Activated CD8-positive, alpha-beta memory T cell treated with anti-CD3 and anti-CD28 coated beads for 36 hours (primary cell): ENCODE measurements around the gene ARL17B. TPM values are rescaled to one million over a fixed set of nuclear protein-coding genes. Genes with fewer than 3 reads are reported as not detected.
"Not testable (repeated sequence)": the region's sequence is repeated elsewhere in the genome, so short reads cannot be mapped to it uniquely, and the experiment has no call there.

Source experiments
- CTCF ChIA-PET: fragments of 350-600 bp; sonication (Branson Sonifier 250); formaldehyde crosslinking; loops from one replicate; lab custom pipeline; 2021; ENCODE audit warnings: antibody characterized with exemption; lab: Charles Lee
- POLR2A ChIA-PET: fragments of 350-600 bp; sonication (Branson Sonifier 250); formaldehyde crosslinking; loops from one replicate; lab custom pipeline; 2021; ENCODE audit warnings: antibody characterized with exemption; lab: Charles Lee
- total RNA-seq, 2 experiments: library from RNA; stranded (reverse); gene quantifications; one replicate each; pipeline ENCODE4 v1.2.3, GENCODE V29; 2021

The ARL17B gene
- total RNA-seq, result 10 to 100 TPM; 14.9 to 16.2 TPM

DNA sequence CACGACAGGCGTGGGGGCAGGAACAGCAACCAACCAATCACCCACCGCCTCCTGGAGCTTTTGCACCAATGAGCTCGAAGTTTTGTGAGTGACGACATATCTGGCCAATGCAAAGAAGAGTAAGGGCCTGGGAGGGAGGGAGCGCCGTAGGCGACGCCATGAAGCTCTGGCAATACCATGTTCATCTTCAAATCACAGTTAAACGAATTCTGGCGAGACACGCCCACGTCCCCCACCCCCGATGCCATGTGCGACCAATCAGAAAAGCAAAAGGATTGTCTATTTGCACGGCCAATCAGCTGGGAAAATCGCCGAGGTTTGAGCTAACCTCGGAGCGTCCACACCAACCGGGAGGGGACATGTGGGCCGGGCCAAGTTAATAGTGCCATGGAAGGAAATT is at the start of gene ARL17B:
Gene ARL17B, minus strand, starts transcription at position 12 of the 400 bp plus-strand sequence. CDS start 3,369 bp downstream, outside the sequence.
- CTCF ChIA-PET, POLR2A ChIA-PET: not testable (repeated sequence)

DNA sequence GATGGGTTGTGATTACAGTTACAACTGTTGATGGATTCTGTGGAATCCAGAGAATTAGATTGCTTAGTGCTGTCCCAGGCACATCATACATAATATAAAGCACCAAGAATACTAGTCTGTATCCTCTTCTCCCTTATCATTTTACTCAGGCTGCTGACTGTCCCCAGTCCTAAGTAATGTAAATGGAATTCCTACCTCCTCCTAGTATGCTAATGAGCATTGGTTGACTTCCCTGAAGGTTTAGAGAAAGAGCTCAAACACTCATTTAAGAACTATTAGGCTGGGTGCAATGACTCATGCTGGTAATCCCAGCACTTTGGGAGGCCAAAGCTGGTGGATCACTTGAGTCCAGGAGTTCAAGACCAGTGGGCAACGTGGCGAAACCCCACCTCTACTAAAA is 48.3 kb upstream of the ARL17B start:
- CTCF ChIA-PET, POLR2A ChIA-PET: not testable (repeated sequence)

DNA sequence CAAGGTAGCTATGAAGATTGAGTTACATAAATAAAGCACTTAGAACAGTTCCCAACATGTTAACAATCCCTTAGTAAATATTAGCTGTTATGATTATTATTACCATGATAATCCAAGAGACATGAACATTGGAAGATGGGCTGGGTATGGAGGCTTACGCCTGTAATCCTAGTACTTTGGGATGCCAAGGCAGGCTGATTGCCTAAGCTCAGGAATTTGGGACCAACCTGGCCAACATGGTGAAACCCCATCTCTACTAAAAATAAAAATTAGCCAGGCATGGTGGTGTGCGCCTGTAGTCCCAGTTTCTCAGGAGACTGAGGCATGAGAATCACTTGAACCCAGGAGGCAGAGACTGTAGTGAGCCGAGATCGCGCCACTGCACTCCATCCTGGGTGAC is 45.6 kb upstream of the ARL17B start:
- POLR2A ChIA-PET, CTCF ChIA-PET: not testable (repeated sequence)

DNA sequence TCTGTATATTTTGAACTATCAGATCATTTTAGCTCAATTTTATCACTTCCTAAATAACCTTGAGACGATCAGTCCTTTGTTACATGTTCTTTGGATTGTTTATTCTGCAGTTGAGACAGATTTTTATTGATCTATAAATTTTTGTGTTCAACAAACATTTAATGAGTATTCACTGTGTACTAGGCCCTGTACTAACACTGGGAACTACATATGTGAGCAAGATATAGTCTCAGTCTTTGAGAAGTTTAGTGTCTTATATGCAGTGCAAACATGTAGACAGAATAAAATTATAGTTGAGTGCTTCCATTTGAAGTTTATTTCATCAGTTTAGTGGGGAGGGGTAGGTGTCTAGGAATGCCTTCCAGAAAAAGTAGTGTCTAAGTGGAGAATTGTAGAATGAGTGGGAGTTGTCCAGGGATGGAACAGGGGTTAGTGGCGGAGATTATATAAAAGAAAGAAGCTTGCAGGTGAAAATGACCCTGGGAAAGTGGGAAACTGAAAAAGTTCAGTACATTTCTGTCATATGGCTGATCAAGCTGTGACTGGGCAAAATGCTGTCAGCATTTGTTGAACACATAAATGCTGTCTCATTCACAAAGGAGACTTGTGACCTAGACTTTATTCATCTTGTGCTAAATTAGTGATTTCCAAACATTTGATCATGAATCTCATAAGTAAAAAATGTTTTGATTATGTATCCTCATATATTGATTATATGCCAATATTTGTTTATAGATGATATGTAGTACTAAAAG is 39.6 kb upstream of the ARL17B start:
- POLR2A ChIA-PET, result not testable (repeated sequence)

DNA sequence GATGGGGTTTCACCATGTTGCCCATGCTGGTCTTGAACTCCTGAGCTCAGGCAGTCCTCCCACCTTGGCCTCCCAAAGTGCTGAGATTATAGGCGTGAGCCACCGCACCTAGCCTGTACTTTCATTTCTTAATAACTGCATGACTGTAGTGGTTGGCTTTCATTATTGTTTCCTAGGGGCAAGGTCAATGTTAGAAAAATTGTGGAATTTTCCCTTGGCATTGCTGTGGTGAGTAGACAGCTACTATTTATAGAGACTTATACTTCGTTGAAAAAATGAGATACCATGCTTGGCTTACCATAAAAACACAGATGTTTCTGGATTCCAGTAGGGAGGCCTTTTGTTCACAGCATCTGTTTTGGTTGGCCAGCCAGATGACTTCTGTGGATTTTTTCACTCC is 39.0 kb upstream of the ARL17B start:
- POLR2A ChIA-PET, CTCF ChIA-PET: not testable (repeated sequence)

More for the DNA sequence above, 39.6 kb upstream of the ARL17B start:
- CTCF ChIA-PET, result not testable (repeated sequence)

DNA sequence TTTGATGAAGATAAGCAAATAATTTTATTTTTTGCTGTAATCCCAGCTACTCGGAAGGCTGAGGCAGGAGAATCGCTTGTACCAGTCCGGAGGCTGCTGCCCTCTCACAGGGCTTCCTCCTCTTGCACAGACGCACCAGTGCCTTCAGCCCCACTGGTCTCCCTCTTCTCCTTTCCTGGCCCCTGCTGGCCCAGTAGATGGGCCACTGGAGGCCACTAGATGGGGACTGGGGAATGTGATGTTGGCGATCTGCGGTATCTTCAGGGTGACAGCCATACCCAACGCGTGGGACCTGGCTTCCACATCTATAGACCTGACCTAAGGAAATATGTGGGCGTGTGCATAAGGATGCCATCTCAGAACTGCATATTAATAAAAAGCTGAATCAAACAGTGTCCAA is 38.4 kb upstream of the ARL17B start:
- CTCF ChIA-PET, POLR2A ChIA-PET: not testable (repeated sequence)

DNA sequence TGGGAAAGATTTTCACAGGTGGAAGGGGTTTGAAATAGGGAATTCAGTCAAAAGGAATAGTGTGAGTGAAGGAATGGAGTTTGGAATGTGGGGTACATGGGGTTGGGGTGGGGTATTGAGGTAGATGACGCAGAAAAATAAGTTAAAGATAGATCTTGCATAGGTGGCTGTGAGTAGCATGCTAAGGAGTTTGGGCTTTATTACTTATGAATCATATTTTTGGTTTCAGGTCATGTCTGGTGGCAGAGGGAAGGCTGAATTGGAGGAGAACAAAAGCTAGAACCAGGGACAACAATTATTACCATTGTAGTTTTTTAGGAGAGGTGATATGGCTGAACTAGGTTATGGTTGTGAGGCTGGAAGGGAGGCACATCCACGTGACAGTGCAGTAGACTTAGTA is 34.7 kb upstream of the ARL17B start:
- POLR2A ChIA-PET, CTCF ChIA-PET: not testable (repeated sequence)

DNA sequence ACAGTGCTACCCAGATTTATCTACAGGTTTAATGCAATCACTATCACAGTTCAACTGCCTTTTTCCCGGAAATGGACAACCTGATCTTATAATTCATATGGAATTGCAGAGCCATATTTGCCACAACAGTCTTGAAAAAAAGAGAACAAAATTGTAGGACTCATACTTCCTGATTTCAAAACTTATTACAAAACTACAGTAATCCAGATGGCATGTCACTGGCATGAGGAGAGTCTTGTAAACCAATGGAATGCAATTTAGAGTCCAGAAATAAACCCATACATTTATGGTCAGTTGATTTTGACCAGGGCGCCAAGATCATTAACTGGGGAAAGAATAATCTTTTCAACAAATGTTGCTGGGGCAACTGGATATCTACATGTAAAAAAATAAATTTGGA is 32.1 kb upstream of the ARL17B start:
- POLR2A ChIA-PET, CTCF ChIA-PET: not testable (repeated sequence)

DNA sequence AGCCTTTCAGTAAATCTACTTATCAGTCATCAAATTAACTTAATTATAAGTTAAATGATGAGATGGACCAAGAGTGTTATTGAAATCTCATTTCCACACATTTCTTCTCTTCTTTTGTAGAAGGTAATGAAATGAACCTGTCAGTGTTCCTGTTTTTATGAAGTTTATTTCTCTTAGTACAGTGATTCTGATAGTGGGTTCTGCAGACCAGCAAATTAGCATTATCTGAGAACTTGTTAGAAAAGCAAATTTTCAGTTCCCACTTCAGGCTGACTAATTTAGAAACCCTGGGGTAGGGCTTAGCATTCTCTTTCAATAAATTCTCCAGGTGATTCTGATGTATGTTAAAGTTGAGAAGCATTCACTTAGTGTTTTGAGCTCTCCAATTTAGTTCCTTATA is 23.9 kb upstream of the ARL17B start:
- POLR2A ChIA-PET, CTCF ChIA-PET: not testable (repeated sequence)

DNA sequence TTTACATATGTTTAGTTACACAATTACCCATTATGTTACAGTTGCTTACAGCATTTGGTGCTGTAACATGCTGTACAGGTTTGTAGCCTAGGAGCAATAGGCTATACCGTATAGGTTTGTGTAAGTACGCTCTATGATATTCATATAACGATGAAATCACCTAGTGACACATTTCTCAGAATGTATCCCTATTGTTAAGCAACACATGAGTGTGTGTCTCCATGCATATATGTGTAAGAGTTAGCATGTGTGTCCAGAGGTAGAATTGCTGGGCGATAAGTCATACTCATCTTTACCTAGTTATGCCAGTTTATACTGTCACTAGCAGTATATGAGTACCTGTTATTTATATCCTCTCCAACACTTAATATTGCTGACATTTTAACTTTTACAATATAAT is 21.6 kb upstream of the ARL17B start:
- POLR2A ChIA-PET, CTCF ChIA-PET: not testable (repeated sequence)

DNA sequence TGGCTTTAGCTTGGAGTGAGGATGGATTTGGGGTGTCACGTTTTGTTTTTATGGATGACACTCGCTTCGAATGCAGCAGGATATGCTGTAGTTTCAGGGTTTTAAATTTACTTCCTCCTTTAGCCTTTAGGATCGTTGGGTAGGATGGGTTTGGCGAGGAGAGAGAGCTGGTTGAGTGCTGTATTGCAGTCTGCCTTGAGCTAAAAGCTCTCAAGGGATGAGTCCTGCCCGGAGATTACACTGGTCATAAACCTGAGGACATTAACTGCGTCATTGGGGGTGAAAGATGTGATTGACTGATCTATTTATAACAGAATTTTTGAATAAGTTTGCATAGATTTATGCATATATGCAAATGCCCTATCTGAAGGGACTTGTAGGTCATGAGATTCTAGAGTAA is 11.9 kb upstream of the ARL17B start:
- POLR2A ChIA-PET, CTCF ChIA-PET: not testable (repeated sequence)

DNA sequence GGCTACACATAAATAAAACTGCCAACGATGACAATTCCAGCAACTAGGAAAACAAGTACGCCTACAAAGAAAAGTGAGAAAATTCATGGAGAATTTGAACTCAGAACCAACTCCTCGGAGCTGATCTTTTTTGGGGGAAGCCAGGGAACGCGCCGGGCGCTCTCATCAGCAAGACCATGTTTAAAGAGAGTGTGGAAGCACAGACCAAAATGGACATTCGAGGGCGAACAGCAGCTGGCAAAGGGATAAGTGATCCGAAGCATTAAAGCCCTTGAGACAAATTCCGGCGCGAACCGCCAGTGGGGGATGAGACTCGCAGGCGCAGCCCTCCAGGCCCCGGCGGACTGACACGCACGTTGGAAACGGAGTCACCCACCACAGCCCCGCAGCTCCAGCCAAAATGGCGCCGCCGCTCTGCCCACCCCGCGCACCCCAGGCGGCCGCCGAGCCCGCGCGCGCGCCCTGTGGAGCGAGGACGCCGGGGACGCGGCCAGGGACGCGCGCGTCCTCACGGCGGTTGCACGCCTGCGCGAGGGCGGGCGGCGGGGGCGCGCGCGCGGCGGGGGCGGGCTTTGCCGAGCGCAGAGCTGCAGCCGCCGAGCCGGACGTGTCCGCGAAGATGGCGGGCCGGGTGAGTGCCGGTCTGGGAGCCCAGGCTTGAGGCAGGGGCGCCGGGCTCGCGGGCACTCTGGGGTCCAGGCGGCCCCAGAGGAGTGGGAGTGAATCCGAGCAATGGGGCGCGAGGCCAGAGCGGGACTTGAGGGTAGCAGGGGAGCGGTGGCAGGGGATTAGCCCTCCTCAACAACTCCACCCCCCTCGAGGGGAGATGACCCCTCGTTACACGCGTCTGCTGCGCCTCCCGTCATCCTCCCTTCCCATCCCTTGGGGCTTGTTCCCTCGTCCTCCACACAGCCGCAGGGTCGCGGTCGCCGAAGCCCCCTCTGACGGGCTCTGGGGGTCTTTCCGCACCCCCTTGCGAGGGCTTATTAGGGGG is 11.0 kb upstream of the ARL17B start:
- CTCF ChIA-PET, POLR2A ChIA-PET: not testable (repeated sequence)

DNA sequence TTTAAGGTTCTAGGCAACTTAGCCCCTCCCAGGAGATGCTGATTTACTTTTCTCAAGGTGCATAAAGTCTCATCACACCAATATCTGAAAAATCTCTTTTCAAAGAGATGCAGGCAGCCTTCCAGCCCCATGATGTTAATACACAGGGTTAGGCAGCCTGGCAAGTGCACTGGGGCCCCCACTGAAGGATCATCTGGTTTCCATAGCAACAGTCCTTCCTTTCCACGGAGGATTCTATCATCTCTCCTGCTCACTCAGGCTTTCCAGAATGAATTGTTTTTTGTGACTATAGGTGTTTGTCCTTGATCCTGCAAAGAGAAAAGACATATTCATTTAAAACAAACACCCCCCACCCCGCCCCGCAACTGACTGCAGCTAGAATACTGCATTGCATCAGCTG is 6.0 kb upstream of the ARL17B start:
- CTCF ChIA-PET, POLR2A ChIA-PET: not testable (repeated sequence)

DNA sequence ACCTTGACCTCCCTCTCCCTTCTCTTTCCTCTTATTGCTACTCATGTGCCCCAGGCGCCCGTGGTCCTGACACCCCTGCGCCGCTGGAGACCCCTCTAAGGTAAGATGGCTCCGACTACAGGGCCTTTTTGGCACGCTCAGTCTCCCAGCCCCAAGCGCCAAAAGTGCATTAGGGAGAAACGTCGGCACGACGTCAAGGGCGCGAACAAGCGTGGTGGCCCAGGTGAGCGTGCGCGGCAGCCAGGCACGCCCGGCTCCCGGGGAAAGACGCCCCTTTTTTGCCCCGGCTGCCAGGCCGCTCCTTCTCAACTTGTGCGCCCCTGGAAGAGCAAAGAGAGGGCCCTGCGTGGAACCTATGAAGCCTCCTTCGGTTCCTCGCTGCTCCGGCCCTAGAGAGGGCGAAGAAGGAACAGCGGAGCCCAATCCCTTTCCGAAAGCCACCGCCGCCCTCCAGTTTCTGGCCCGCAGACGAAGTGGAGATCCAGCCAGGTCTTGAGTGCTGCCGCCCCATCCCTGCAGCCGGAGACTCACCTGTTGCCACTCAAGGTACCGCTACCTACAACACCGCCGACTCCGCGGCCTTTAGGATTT is 326 bp downstream of the ARL17B start:
- CTCF ChIA-PET, POLR2A ChIA-PET: not testable (repeated sequence)

DNA sequence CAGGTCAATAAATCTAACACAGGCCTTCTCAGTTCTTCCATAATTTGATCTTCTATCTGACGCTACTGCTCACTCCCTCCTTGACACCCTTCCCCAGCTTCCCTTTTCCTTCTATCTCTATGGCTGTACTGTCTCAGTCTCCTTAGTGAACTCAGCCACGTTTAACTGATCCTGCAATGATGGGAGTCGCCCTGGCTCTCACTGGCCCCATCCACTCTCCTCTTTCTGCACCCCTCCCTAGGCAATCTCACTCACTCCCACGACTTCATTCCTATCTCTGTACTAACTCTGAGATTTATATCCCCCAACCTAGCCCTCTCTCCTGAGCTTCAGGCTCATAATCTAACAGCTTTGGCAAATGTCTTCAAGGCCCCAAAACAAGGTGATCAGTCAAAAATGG is 7.7 kb downstream of the ARL17B start:
- POLR2A ChIA-PET, result not testable (repeated sequence)

DNA sequence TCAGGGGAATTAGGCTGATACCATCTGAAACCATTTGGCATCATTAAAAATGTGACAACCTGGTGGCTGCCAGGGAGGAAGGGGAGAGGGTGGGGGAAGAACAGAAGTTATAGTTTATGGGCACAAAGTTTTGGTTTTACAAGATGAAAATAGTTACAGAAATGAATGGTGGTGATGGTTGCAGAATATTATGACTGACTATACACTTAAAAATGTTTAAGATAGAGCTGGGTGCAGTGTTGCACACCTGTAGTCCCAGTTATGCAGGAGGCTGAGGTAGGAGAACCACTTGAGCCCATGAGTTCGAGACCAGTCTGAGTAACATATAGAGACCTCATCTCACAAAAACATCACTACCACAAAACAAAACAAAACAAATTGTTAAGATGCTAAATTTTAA is 12.5 kb downstream of the ARL17B start:
- CTCF ChIA-PET, POLR2A ChIA-PET: not testable (repeated sequence)

More for the DNA sequence above, 7.7 kb downstream of the ARL17B start:
- CTCF ChIA-PET, result not testable (repeated sequence)

DNA sequence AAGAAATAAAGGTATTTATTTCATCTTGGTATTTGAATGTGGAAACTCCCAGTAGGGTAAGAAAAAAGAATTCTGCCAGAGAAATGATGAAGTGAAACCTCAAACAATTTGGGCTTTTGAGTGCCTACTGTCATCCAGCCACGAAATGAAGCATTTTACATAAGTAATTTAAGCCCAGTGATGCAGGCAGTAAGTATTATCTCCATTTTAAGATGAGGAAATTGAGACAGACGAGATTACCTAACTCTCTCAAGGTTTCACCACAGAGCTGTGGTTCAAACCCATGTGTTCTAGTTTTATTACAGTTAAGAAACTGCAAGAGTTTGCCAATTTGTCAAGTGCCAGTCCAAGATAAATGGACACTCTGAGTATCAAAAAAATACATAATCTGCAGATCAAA is 13.2 kb downstream of the ARL17B start:
- POLR2A ChIA-PET, CTCF ChIA-PET: not testable (repeated sequence)

DNA sequence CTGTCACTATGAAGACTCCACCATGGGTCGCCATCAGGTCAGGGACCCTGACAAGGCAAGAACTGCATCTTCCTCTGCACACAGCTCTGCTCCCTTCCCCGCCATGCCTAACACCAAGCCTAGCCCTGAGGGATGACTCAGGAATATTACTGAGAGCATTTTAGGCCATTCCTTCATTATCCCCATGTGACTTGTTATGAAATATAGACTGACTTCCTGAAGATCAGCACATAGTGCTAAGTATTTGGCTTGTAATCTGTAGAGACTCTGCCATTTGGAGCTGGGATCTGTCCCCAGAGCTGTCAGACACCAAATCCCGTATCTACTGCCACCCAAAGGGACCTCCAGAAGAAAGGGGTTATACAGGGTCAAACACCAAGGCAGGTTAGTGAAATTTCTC is 19.4 kb downstream of the ARL17B start:
- CTCF ChIA-PET, POLR2A ChIA-PET: not testable (repeated sequence)

DNA sequence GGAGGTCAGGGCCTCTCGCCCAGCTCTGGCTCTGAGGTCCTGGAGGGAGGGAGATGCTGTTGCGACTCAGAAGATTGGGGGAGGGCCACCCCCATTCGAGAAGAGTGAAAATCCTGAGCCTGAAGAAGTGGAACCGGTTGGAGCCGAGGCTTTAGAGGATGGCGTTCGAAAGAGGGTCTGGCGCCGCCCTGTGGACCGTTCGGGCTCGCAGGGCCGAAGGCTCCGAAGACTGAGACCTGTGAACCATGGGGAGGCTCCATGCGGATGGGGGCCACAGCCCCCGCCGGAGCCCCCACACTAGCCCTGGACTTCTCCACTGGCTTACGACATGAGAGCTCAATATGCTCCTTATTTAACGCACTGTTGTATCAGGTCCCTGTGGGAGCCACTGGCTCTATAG is 20.3 kb downstream of the ARL17B start:
- CTCF ChIA-PET, POLR2A ChIA-PET: not testable (repeated sequence)

DNA sequence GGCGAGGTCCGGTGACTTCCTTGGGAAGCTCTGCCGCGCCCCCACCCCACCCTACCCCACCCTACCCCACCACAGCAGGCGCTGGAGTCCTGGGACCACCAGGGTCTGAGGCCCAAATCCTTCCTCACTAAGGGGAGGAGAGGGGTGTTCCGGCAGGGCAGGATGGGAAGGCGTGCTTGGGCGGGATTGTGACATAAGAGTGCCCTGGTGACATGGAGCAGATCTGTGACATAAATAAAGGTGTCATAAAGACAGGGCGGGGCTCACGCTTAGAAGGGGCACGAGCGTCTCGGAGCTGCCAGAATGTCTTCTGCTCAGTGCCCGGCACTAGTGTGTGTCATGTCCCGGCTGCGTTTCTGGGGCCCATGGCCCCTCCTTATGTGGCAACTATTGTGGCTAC is 66.7 kb downstream of the ARL17B start, which contains the start of gene LRRC37A:
Gene LRRC37A, plus strand, starts transcription at position 301 of the 400 bp plus-strand sequence. Its CDS starts 3 bp downstream, at position 304.
- POLR2A ChIA-PET, CTCF ChIA-PET: not testable (repeated sequence)
